Upper lobe of left lung (tissue), 6 donors: ENCODE data around the gene MAP3K13. TPM values are rescaled to one million over a fixed set of nuclear protein-coding genes. Genes with fewer than 3 reads are reported as not detected.

Experiments used
- ATAC-seq, 2 donors: fragments of 200-7000 bp; cut with Tn5 transposase; one replicate each; pipeline ENCODE4 v1.9.1; 2022; ENCODE audit warnings: mild to moderate bottlenecking in 2 of 2, moderate library complexity in 2 of 2; ENCODE audit not compliant: low FRiP score in 2 of 2
- DNase-seq, 2 donors: peaks; one replicate each; pipeline ENCODE4 v3.0.0-alpha.2; 2019 to 2020
- H3K27ac ChIP-seq, 4 donors: fragments of 200-600 bp; sonication (generic); one replicate each; pipeline ENCODE4 v1.5.1; 2016 to 2019
- H3K27me3 ChIP-seq, 4 donors: fragments of 200-600 bp; sonication (generic); one replicate each; pipeline ENCODE4 v1.5.1; 2017 to 2019
- H3K36me3 ChIP-seq, 4 donors: fragments of 200-600 bp; sonication (generic); one replicate each; pipeline ENCODE4 v1.5.1; 2016 to 2019
- H3K4me1 ChIP-seq, 4 donors: fragments of 200-600 bp; sonication (generic); one replicate each; pipeline ENCODE4 v1.5.1; 2018 to 2019
- H3K4me3 ChIP-seq, 4 donors: fragments of 200-600 bp; sonication (generic); one replicate each; pipeline ENCODE4 v1.5.1; 2017 to 2019; ENCODE audit warnings: mild to moderate bottlenecking in 2 of 4, moderate library complexity in 1 of 4
- H3K9me3 ChIP-seq, 4 donors: fragments of 200-600 bp; sonication (generic); one replicate each; pipeline ENCODE4 v1.5.1; 2018 to 2019
- CTCF ChIP-seq, 6 experiments: fragments of 450-650 bp in 4 of 6; fragments of 200-600 bp in 2 of 6; sonication (generic) in 2 of 6; IDR thresholded peaks; one replicate each; pipeline ENCODE4 v1.5.1; 2016 to 2019; ENCODE audit warnings: antibody characterized with exemption in 6 of 6
- EP300 ChIP-seq, 4 donors: sonication (generic); formaldehyde crosslinking; IDR thresholded peaks; one replicate each; pipeline ENCODE4 v1.5.1; 2017; ENCODE audit warnings: antibody characterized with exemption in 4 of 4, control low read depth in 2 of 4
- POLR2A ChIP-seq, 4 donors: fragments of 450-650 bp; IDR thresholded peaks; one replicate each; pipeline ENCODE4 v1.5.1; 2016 to 2017; ENCODE audit warnings: antibody characterized with exemption in 4 of 4, mild to moderate bottlenecking in 2 of 4
- POLR2AphosphoS5 ChIP-seq, 2 donors: sonication (generic); formaldehyde crosslinking; IDR thresholded peaks; one replicate each; pipeline ENCODE4 v1.5.1; 2017; ENCODE audit warnings: antibody characterized with exemption in 2 of 2
- WGBS, 2 donors: methylation state at CpG; one replicate each; pipeline ENCODE4 v1.1.5; 2017 to 2018; 5-methylcytosine and 5-hydroxymethylcytosine counted together
- total RNA-seq, 6 donors: library from RNA; depleted of rRNA in 4 of 6; stranded (reverse); fragments of >200 nt in 4 of 6; gene quantifications; one replicate each; pipeline versions ENCODE4 v1.1.0 to v1.2.1, GENCODE V29; 2016 to 2021
- donor health status: DM: no; HTN: no; CAD: no; lungs with moderate emphysema.
- donor health status: DM: no; HTN: yes; CAD: no; lungs with severe emphysema.

Gene MAP3K13
- total RNA-seq, 6 donors from 2014 or later, result 25.3 to 41.4 (median 31.2) TPM

GRCh38 chr3:185393055-185393454 is 30.1 kb downstream of the MAP3K13 start:
- Histone ChIP-seq H3K9me3 (no peaks in the 10 kb centered on the region), H3K36me3 (no peaks in the 10 kb centered on the region), H3K4me1 (no peaks in the 10 kb centered on the region), H3K4me3 (no peak overlapping the region), H3K27me3 (no peaks in the 10 kb centered on the region), H3K27ac (no peak overlapping the region)
- DNase-seq (no peak), ATAC-seq (no peak)
- TF ChIP-seq POLR2A (IDR thresholded peaks at IDR 0.05) (no peak), CTCF (IDR thresholded peaks at IDR 0.05) (no peak), POLR2AphosphoS5 (IDR thresholded peaks at IDR 0.05) (no peak), EP300 (IDR thresholded peaks at IDR 0.05) (no peak)
- 95 to 97% methylated on average over 3 of the region's 3 CpGs for WGBS, 2 donors

GRCh38 chr3:185397676-185398075 is 34.7 kb downstream of the MAP3K13 start:
- no peaks in the 10 kb centered on the region for H3K36me3 ChIP-seq
- ATAC-seq (no peak), DNase-seq (no peak)
- no peak overlapping the region for H3K27ac ChIP-seq
- TF ChIP-seq CTCF (IDR thresholded peaks at IDR 0.05) (no peak), EP300 (IDR thresholded peaks at IDR 0.05) (no peak), POLR2A (IDR thresholded peaks at IDR 0.05) (no peak), POLR2AphosphoS5 (IDR thresholded peaks at IDR 0.05) (no peak)
- WGBS, 2 donors, result 63 to 82% methylated on average over 6 of the region's 6 CpGs
- no peaks in the 10 kb centered on the region for H3K9me3 ChIP-seq
- no peaks in the 10 kb centered on the region for H3K27me3 ChIP-seq
- H3K4me1 ChIP-seq, result no peaks in the 10 kb centered on the region
- no peak overlapping the region for H3K4me3 ChIP-seq

- Histone ChIP-seq H3K9me3 (no peaks in the 10 kb centered on the region), H3K4me1 (no peaks in the 10 kb centered on the region), H3K27ac (no peak overlapping the region), H3K27me3 (no peaks in the 10 kb centered on the region), H3K36me3 (no peaks in the 10 kb centered on the region), H3K4me3 (no peak overlapping the region)
- WGBS, 2 donors, result 85 to 89% methylated on average over 16 of the region's 16 CpGs
- DNase-seq (no peak), ATAC-seq (no peak)
- TF ChIP-seq POLR2A (IDR thresholded peaks at IDR 0.05) (no peak), POLR2AphosphoS5 (IDR thresholded peaks at IDR 0.05) (no peak), CTCF (IDR thresholded peaks at IDR 0.05) (no peak), EP300 (IDR thresholded peaks at IDR 0.05) (no peak)
Measured at GRCh38 chr3:185399737-185400667, 37.1 kb downstream of the MAP3K13 start.

GRCh38 chr3:185400866-185401265 is 37.9 kb downstream of the MAP3K13 start:
- H3K4me3 ChIP-seq, result no peak overlapping the region
- no peak overlapping the region for H3K27ac ChIP-seq
- TF ChIP-seq CTCF (IDR thresholded peaks at IDR 0.05), result no peak
- no peak for TF ChIP-seq EP300 (IDR thresholded peaks at IDR 0.05)
- no peak for TF ChIP-seq POLR2A (IDR thresholded peaks at IDR 0.05)
- no peak for TF ChIP-seq POLR2AphosphoS5 (IDR thresholded peaks at IDR 0.05)
- 94 to 100% methylated on average over 1 of the region's 1 CpG for WGBS, 2 donors
- no peak for DNase-seq
- no peaks in the 10 kb centered on the region for H3K9me3 ChIP-seq
- H3K36me3 ChIP-seq, result no peaks in the 10 kb centered on the region
- peaks cover 0 to 5% (median 0%) of the 10 kb centered on the region in 4 donors for H3K4me1 ChIP-seq
- no peaks in the 10 kb centered on the region for H3K27me3 ChIP-seq
- no peak for ATAC-seq
